Superior temporal gyrus (tissue), 1 donor: Measurements from ENCODE around the gene GPER1.
"Not testable (repeated sequence)": the region's sequence is repeated elsewhere in the genome, so short reads cannot be mapped to it uniquely, and the experiment has no call there.

ENCODE experiments used
- DNase-seq: peaks from one replicate; pipeline ENCODE4 v3.0.0-alpha.2; 2016; ENCODE audit errors: extremely low spot score

GPER1 gene

GRCh38 chr7:1087952-1088920 is at the start of gene GPER1:
Gene GPER1 (plus strand): TSS chr7:1088113. CDS start chr7:1091729, 3,616 bp downstream.
- DNase-seq = no peak

GRCh38 chr7:1040233-1040632 is 47.7 kb upstream of the GPER1 start:
- DNase-seq = not testable (repeated sequence)

GRCh38 chr7:1040790-1041189 is 47.1 kb upstream of the GPER1 start:
- peak; percentile 56 for DNase-seq

GRCh38 chr7:1041551-1042491 is 46.1 kb upstream of the GPER1 start:
- peak; percentile 20 for DNase-seq

- no peak for DNase-seq
Measured at GRCh38 chr7:1042492-1042833, 45.5 kb upstream of the GPER1 start.

GRCh38 chr7:1043552-1044188 is 44.2 kb upstream of the GPER1 start:
- no peak for DNase-seq

GRCh38 chr7:1044189-1045068 is 43.5 kb upstream of the GPER1 start, which contains the start of gene GPR146:
Gene GPR146 (plus strand): TSS chr7:1044546. CDS start chr7:1057516, 12,970 bp downstream.
- DNase-seq = peak; percentile 84

GRCh38 chr7:1045069-1046063 is 42.5 kb upstream of the GPER1 start:
- no peak for DNase-seq

- DNase-seq = no peak
Measured at GRCh38 chr7:1046722-1047679, 40.9 kb upstream of the GPER1 start.

GRCh38 chr7:1049006-1049741 is 38.7 kb upstream of the GPER1 start:
- DNase-seq = no peak

- DNase-seq = no peak
Measured at GRCh38 chr7:1049801-1050200, 38.1 kb upstream of the GPER1 start.

- no peak for DNase-seq
Measured at GRCh38 chr7:1050254-1050906, 37.5 kb upstream of the GPER1 start.

GRCh38 chr7:1050956-1051690 is 36.8 kb upstream of the GPER1 start:
- no peak for DNase-seq

- DNase-seq = no peak
Measured at GRCh38 chr7:1052031-1052818, 35.7 kb upstream of the GPER1 start.

GRCh38 chr7:1053002-1053411 is 34.9 kb upstream of the GPER1 start:
- DNase-seq = no peak
